Skeletal muscle tissue (tissue), 4 donors: ENCODE results near the gene EFNA5. TPM values are rescaled to one million over a fixed set of nuclear protein-coding genes. Genes with fewer than 3 reads are reported as not detected.

Experiments
- H3K27ac ChIP-seq: one replicate; pipeline ENCODE4 v1.7.0; 2013; ENCODE audit warnings: mild to moderate bottlenecking, low read depth, low read length, inconsistent platforms
- H3K27me3 ChIP-seq, 3 donors: one replicate each; pipeline ENCODE4 v1.7.0; 2013; ENCODE audit warnings: low read length in 3 of 3; ENCODE audit not compliant: control insufficient read depth in 3 of 3, insufficient read depth in 3 of 3
- H3K36me3 ChIP-seq, 3 donors: one replicate each; pipeline ENCODE4 v1.7.0; 2013; ENCODE audit warnings: low read length in 3 of 3; ENCODE audit not compliant: control insufficient read depth in 3 of 3, insufficient read depth in 3 of 3
- H3K4me1 ChIP-seq, 3 donors: one replicate each; pipeline ENCODE4 v1.7.0; 2013; ENCODE audit warnings: low read length in 3 of 3, mild to moderate bottlenecking in 3 of 3; ENCODE audit not compliant: control insufficient read depth in 3 of 3, insufficient read depth in 3 of 3
- H3K4me3 ChIP-seq, 3 donors: one replicate each; pipeline ENCODE4 v1.7.0; 2013; ENCODE audit warnings: low read length in 3 of 3
- H3K9ac ChIP-seq, 3 donors: one replicate each; pipeline ENCODE4 v1.7.0; 2013; ENCODE audit warnings: low read length in 3 of 3, mild to moderate bottlenecking in 3 of 3, moderate library complexity in 2 of 3, low read depth in 1 of 3
- H3K9me3 ChIP-seq, 3 donors: one replicate each; pipeline ENCODE4 v1.7.0; 2013; ENCODE audit warnings: low read length in 3 of 3; ENCODE audit not compliant: control insufficient read depth in 3 of 3
- total RNA-seq: library from RNA; depleted of rRNA; stranded (reverse); fragments of >200 nt; gene quantifications from one replicate; pipeline ENCODE4 v1.2.3, GENCODE V29; 2014
- donor health status: Osteomylitis.

The EFNA5 gene
- total RNA-seq, 1 donor from 2014 or later = 8.4 TPM

DNA sequence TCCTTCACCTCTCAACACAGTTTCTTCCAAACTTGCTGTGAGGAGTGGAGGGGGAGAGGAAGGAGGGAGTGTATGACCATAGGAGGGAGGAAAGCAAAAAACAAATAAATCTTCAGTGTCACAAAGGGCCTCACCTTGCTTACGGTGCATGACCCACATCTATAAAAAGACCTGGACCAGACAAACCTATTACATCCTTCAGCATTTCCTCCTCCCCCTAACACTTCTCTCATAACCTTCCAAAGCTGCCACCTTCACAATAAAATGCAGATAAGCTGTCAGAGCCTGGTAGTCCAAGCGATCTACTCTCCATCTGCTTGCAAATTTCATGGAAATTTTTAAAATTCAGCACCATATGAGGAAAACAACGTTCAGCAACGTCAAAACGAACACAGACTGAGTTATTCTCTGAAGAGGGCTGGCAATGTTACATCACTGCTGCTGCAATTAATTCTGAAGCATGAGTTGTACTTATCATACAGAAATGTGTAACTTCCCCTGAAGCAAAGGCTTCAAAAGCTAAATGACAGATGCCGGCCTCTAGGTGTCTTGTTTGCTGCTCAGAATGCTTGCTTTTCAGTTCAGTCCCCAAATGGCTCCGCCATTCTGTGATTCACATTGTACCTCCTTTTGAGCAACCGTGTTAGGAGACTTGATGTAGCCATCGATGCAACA lies 62.9 kb downstream of the EFNA5 start:
- no peaks in the 10 kb centered on the region for H3K36me3 ChIP-seq
- no peak overlapping the region for H3K27ac ChIP-seq
- H3K4me3 ChIP-seq = no peak overlapping the region
- H3K27me3 ChIP-seq = no peaks in the 10 kb centered on the region
- H3K9ac ChIP-seq = no peak overlapping the region
- H3K4me1 ChIP-seq = no peaks in the 10 kb centered on the region
- no peaks in the 10 kb centered on the region for H3K9me3 ChIP-seq

GRCh38 chr5:107607196-107607595 lies 63.5 kb downstream of the EFNA5 start:
- H3K9me3 ChIP-seq = no peaks in the 10 kb centered on the region
- no peaks in the 10 kb centered on the region for H3K27me3 ChIP-seq
- no peak overlapping the region for H3K9ac ChIP-seq
- no peaks in the 10 kb centered on the region for H3K36me3 ChIP-seq
- no peak overlapping the region for H3K4me3 ChIP-seq
- H3K4me1 ChIP-seq = no peaks in the 10 kb centered on the region
- H3K27ac ChIP-seq = no peak overlapping the region

GRCh38 chr5:107605596-107606125 lies 65.1 kb downstream of the EFNA5 start:
- H3K27me3 ChIP-seq = no peaks in the 10 kb centered on the region
- H3K4me3 ChIP-seq = no peak overlapping the region
- H3K36me3 ChIP-seq = no peaks in the 10 kb centered on the region
- H3K4me1 ChIP-seq = no peaks in the 10 kb centered on the region
- no peak overlapping the region for H3K9ac ChIP-seq
- H3K27ac ChIP-seq = no peak overlapping the region
- no peaks in the 10 kb centered on the region for H3K9me3 ChIP-seq

DNA sequence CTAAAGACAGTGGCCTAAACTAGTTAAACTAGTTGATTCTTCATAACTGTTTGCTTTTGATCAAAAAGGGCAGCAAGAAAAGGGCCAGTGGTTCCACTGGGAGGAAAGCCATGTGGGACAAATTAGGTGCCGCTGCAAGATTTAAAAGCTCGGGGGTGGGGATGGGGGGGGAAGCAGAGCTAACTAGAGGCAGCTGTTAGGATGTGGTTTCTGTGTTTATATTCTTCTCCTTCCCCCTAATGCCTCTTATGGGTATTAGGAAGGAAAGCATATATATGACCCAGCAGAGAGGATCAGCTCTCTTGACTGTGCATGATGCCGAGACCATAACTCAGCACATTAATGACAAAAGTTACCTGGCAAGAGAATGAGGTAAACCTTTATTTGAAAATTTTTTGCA lies 65.7 kb downstream of the EFNA5 start:
- Histone ChIP-seq H3K9ac (no peak overlapping the region), H3K4me1 (no peaks in the 10 kb centered on the region), H3K27me3 (no peaks in the 10 kb centered on the region), H3K27ac (no peak overlapping the region), H3K9me3 (no peaks in the 10 kb centered on the region), H3K36me3 (no peaks in the 10 kb centered on the region), H3K4me3 (no peak overlapping the region)

- Histone ChIP-seq H3K9ac (no peak overlapping the region), H3K36me3 (no peaks in the 10 kb centered on the region), H3K27me3 (no peaks in the 10 kb centered on the region), H3K9me3 (no peaks in the 10 kb centered on the region), H3K4me3 (no peak overlapping the region), H3K4me1 (no peaks in the 10 kb centered on the region), H3K27ac (no peak overlapping the region)
Measured at GRCh38 chr5:107604146-107604910, 66.4 kb downstream of the EFNA5 start.

DNA sequence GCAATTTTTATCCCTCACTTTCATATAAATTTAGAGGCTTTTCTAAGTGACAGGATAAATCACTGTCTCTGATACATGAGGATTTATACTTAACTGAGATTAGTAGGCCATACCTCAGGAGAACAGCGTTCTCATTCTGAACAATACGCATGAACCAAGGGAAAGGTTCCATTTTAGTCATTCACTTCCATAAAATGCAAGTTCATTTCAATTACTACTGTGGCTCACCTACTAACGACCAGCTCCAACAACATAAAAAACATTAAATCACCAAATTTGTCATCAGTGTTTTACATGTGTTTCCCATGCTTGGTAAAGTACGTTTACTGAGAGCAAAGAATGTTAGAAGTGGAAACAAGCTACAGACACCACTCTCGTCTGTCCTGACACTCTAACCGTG lies 67.4 kb downstream of the EFNA5 start:
- Histone ChIP-seq H3K4me1 (no peaks in the 10 kb centered on the region), H3K9me3 (no peaks in the 10 kb centered on the region), H3K27ac (no peak overlapping the region)

DNA sequence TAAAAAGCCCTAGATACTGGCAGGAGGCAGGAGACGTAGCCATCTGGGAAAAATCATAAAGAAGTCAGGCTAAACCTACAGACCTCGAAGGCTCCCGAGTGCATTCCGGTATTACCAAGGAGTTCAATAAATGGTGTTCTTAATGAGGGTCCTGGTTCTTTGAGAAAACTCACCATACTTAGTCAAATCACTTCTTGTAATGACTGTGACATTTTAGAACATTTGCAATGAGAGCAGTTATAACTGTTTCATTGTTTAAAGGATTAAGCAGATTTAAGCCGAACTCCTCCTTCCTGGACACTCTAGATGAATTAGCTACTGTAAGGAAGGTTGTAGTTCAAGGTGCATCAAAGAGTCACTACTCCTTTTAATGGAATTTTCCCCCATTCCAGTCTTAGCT lies 67.8 kb downstream of the EFNA5 start:
- Histone ChIP-seq H3K4me3 (no peak overlapping the region), H3K36me3 (no peaks in the 10 kb centered on the region), H3K9ac (no peak overlapping the region), H3K27ac (no peak overlapping the region), H3K27me3 (no peaks in the 10 kb centered on the region), H3K4me1 (no peaks in the 10 kb centered on the region), H3K9me3 (no peaks in the 10 kb centered on the region)

More for the DNA sequence above, 67.4 kb downstream of the EFNA5 start:
- Histone ChIP-seq H3K4me3 (no peak overlapping the region), H3K9ac (no peak overlapping the region), H3K27me3 (no peaks in the 10 kb centered on the region), H3K36me3 (no peaks in the 10 kb centered on the region)

DNA sequence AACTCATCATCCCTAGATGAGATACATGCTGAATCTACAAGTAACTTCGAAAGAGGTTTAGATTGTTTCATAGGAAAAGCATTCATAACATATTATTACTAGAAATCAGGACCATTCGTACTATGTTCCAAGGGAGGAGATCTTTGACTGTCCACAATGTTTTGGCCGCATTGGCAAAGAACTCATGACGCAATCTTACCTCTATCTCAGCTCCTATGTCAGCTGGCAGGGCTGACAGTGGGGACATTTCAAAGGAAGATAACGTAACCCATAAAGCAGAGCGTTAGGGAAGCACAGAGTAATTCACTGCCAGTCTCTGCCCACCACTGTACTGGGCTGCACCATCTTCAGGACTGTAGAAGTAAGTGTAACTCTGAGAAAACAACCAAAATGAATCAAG lies 69.7 kb downstream of the EFNA5 start:
- H3K9ac ChIP-seq = no peak overlapping the region
- H3K27ac ChIP-seq = no peak overlapping the region
- H3K9me3 ChIP-seq = no peaks in the 10 kb centered on the region
- H3K27me3 ChIP-seq = no peaks in the 10 kb centered on the region
- H3K4me3 ChIP-seq = no peak overlapping the region
- no peaks in the 10 kb centered on the region for H3K4me1 ChIP-seq
- no peaks in the 10 kb centered on the region for H3K36me3 ChIP-seq

DNA sequence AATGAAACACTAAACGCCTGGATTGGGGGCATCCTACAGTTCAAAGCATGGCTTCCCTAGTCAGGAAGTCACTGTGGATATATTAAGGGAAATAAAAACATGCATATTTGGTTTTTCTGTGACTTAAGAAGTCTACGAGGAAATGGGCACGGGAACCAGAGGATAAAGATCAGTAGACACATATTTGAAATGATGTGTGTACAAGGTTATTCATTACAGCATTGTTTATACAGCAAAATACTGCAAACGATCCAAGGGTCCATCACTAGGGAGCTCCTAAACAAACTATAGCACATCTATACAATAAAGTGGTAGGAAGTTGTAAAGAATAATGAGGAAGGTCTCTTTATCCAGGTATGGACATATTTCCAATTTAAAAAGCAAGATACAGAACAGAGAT lies 71.8 kb downstream of the EFNA5 start:
- Histone ChIP-seq H3K9ac (no peak overlapping the region), H3K9me3 (no peaks in the 10 kb centered on the region), H3K27ac (no peak overlapping the region), H3K27me3 (no peaks in the 10 kb centered on the region), H3K36me3 (no peaks in the 10 kb centered on the region), H3K4me3 (no peak overlapping the region), H3K4me1 (peaks cover 0 to 9% (median 0%) of the 10 kb centered on the region in 3 donors)

GRCh38 chr5:107597803-107598202 lies 72.9 kb downstream of the EFNA5 start:
- peaks cover 0 to 18% (median 0%) of the 10 kb centered on the region in 3 donors for H3K4me1 ChIP-seq
- no peak overlapping the region for H3K4me3 ChIP-seq
- H3K27ac ChIP-seq = no peak overlapping the region
- H3K27me3 ChIP-seq = no peaks in the 10 kb centered on the region
- H3K9me3 ChIP-seq = no peaks in the 10 kb centered on the region
- no peaks in the 10 kb centered on the region for H3K36me3 ChIP-seq
- H3K9ac ChIP-seq = no peak overlapping the region
